GM18873 (cell line): ENCODE data around the gene UBL4B.
"Not testable (repeated sequence)": the region's sequence is repeated elsewhere in the genome, so short reads cannot be mapped to it uniquely, and the experiment has no call there.

Source experiments
- ATAC-seq: cut with Tn5 transposase; IDR thresholded peaks from one replicate; pipeline ENCODE4 v1.9.1; 2021; ENCODE audit warnings: mild to moderate bottlenecking, moderate library complexity, moderate number of reproducible peaks; ENCODE audit not compliant: unreplicated experiment, low FRiP score

UBL4B gene

GRCh38 chr1:110112143-110112542 is at the start of gene UBL4B:
Gene UBL4B (plus strand): TSS chr1:110112443. CDS start chr1:110112535, 92 bp downstream.
- ATAC-seq, result no peak

GRCh38 chr1:110062612-110063011 is 49.6 kb upstream of the UBL4B start:
- ATAC-seq, result no peak

- no peak for ATAC-seq
These were observed 48.5 kb upstream of the UBL4B start for GRCh38 chr1:110063781-110064180.

GRCh38 chr1:110064576-110065337 is 47.5 kb upstream of the UBL4B start:
- ATAC-seq, result no peak

GRCh38 chr1:110065841-110066240 is 46.4 kb upstream of the UBL4B start:
- no peak for ATAC-seq

- no peak for ATAC-seq
These were observed 44.8 kb upstream of the UBL4B start for GRCh38 chr1:110067479-110067892.

GRCh38 chr1:110067893-110068645 is 44.2 kb upstream of the UBL4B start:
- no peak for ATAC-seq

- ATAC-seq, result no peak
These were observed 43.4 kb upstream of the UBL4B start for GRCh38 chr1:110068646-110069403.

- no peak for ATAC-seq
These were observed 42.6 kb upstream of the UBL4B start for GRCh38 chr1:110069404-110070281.

GRCh38 chr1:110070282-110070669 is 42.0 kb upstream of the UBL4B start:
- ATAC-seq, result no peak

GRCh38 chr1:110070671-110071242 is 41.5 kb upstream of the UBL4B start, which contains the start of gene ALX3:
Gene ALX3 (minus strand): TSS chr1:110070672. CDS start chr1:110070612, 60 bp downstream.
- ATAC-seq, result no peak

GRCh38 chr1:110074166-110074565 is 38.1 kb upstream of the UBL4B start:
- no peak for ATAC-seq

GRCh38 chr1:110076789-110077500 is 35.3 kb upstream of the UBL4B start:
- no peak for ATAC-seq

- ATAC-seq, result not testable (repeated sequence)
These were observed 32.2 kb upstream of the UBL4B start for GRCh38 chr1:110079995-110080394.

- no peak for ATAC-seq
These were observed 31.2 kb upstream of the UBL4B start for GRCh38 chr1:110081061-110081460.

GRCh38 chr1:110082477-110082876 is 29.8 kb upstream of the UBL4B start:
- ATAC-seq, result no peak

- ATAC-seq, result no peak
These were observed 29.0 kb upstream of the UBL4B start for GRCh38 chr1:110083061-110083865.

GRCh38 chr1:110083866-110084226 is 28.4 kb upstream of the UBL4B start:
- no peak for ATAC-seq
